HepG2 (cell line): ENCODE measurements around the gene RTP2. TPM values are rescaled to one million over a fixed set of nuclear protein-coding genes. Genes with fewer than 3 reads are reported as not detected.

Experiments used
- ARID2 ChIP-seq: sonication (generic); formaldehyde crosslinking; IDR thresholded peaks from 2 replicates; pipeline ENCODE4 v1.8.1; 2022; ENCODE audit warnings: mild to moderate bottlenecking, missing genetic modification reagents, borderline replicate concordance
- CHCHD3 ChIP-seq: sonication (generic); formaldehyde crosslinking; IDR thresholded peaks from 2 replicates; pipeline ENCODE4 v1.8.0; 2022; ENCODE audit warnings: mild to moderate bottlenecking, missing genetic modification reagents, moderate library complexity
- ELF3 ChIP-seq: IDR thresholded peaks from 2 replicates; pipeline ENCODE4 v1.6.1; 2016; ENCODE audit warnings: missing genetic modification reagents, missing compliant biosample characterization
- FOXK1 ChIP-seq: sonication (generic); formaldehyde crosslinking; IDR thresholded peaks from 2 replicates; pipeline ENCODE4 v1.4.0; 2020; ENCODE audit warnings: low read depth, missing genetic modification reagents, borderline replicate concordance
- GATAD2A ChIP-seq: IDR thresholded peaks from 2 replicates; pipeline ENCODE4 v1.6.1; 2016
- NR2C2 ChIP-seq: sonication (generic); formaldehyde crosslinking; IDR thresholded peaks from 2 replicates; pipeline ENCODE4 v1.4.0; 2020; ENCODE audit warnings: missing genetic modification reagents, mild to moderate bottlenecking, moderate library complexity, borderline replicate concordance
- NR2F1 ChIP-seq, 2 experiments: fragments of 450-650 bp in 1 of 2; formaldehyde crosslinking in 1 of 2; IDR thresholded peaks; 2 replicates each; pipeline versions ENCODE4 v1.5.0 to v1.6.1; 2016 to 2020; ENCODE audit warnings: mild to moderate bottlenecking in 1 of 2, missing compliant biosample characterization in 1 of 2, missing genetic modification reagents in 1 of 2, moderate library complexity in 1 of 2
- ONECUT2 ChIP-seq: sonication (generic); formaldehyde crosslinking; IDR thresholded peaks from 2 replicates; pipeline ENCODE4 v1.4.0; 2020; ENCODE audit warnings: missing genetic modification reagents
- PHF5A ChIP-seq: IDR thresholded peaks from one replicate; pipeline ENCODE4 v1.6.1; 2018; ENCODE audit warnings: low read depth, missing genetic modification reagents; ENCODE audit not compliant: unreplicated experiment
- RXRA ChIP-seq: sonication (generic); formaldehyde crosslinking; IDR thresholded peaks from 2 replicates; pipeline ENCODE4 v1.5.1; 2020; ENCODE audit warnings: missing genetic modification reagents
- SALL1 ChIP-seq: sonication (generic); formaldehyde crosslinking; IDR thresholded peaks from 2 replicates; pipeline ENCODE4 v1.8.0; 2022; ENCODE audit warnings: mild to moderate bottlenecking, missing genetic modification reagents
- SMAD1 ChIP-seq: sonication (generic); formaldehyde crosslinking; IDR thresholded peaks from 2 replicates; pipeline ENCODE4 v1.4.0; 2020; ENCODE audit warnings: missing genetic modification reagents, low read depth, mild to moderate bottlenecking, borderline replicate concordance
- ZBTB21 ChIP-seq: sonication (generic); formaldehyde crosslinking; IDR thresholded peaks from 2 replicates; pipeline ENCODE4 v1.4.0; 2020; ENCODE audit warnings: missing genetic modification reagents
- ZIK1 ChIP-seq: sonication (generic); formaldehyde crosslinking; IDR thresholded peaks from 2 replicates; pipeline ENCODE4 v1.5.0; 2020; ENCODE audit warnings: mild to moderate bottlenecking, low read depth, missing genetic modification reagents, borderline replicate concordance
- ZNF207 ChIP-seq: fragments of 450-650 bp; IDR thresholded peaks from 2 replicates; pipeline ENCODE4 v1.6.1; 2016; ENCODE audit warnings: antibody characterized with exemption, borderline replicate concordance
- ZNF350 ChIP-seq: sonication (generic); formaldehyde crosslinking; IDR thresholded peaks from 2 replicates; pipeline ENCODE4 v1.4.0; 2020; ENCODE audit warnings: mild to moderate bottlenecking, low read depth, missing genetic modification reagents, borderline replicate concordance
- polyA plus RNA-seq, 8 experiments: library from polyadenylated mRNA; depleted of rRNA in 3 of 8; stranded (reverse) in 7 of 8; unstranded in 1 of 8; fragments of >200 nt; fragmentation: Illumina TruSeq in 4 of 8; extraction: Trizol in 4 of 8; gene quantifications; 2 replicates each; pipeline versions ENCODE4 v1.2.1 to v1.2.3, GENCODE V29; 2011 to 2016; ENCODE audit warnings: low read depth in 4 of 8, missing spikeins in 1 of 8, mixed read lengths in 1 of 8; ENCODE audit not compliant: insufficient read depth in 1 of 8
- total RNA-seq, 5 experiments: library from RNA; depleted of rRNA; stranded (reverse); fragments of >200 nt; fragmentation: Illumina TruSeq; extraction: Trizol; gene quantifications; 2 replicates each; pipeline ENCODE4 v1.2.3, GENCODE V29; 2016; ENCODE audit warnings: low read depth in 1 of 5
- TF ChIP-seq, protein P1 (sequence below): sonication (generic); formaldehyde crosslinking; IDR thresholded peaks from 2 replicates; pipeline ENCODE4 v1.4.0; 2020; ENCODE audit warnings: missing genetic modification reagents
- TF ChIP-seq, protein P2 (sequence below): sonication (generic); formaldehyde crosslinking; IDR thresholded peaks from 2 replicates; pipeline ENCODE4 v1.5.0; 2020; ENCODE audit warnings: missing genetic modification reagents, mild to moderate bottlenecking, borderline replicate concordance
- TF ChIP-seq, protein P3 (sequence below): sonication (generic); formaldehyde crosslinking; IDR thresholded peaks from 2 replicates; pipeline ENCODE4 v1.5.1; 2020; ENCODE audit warnings: mild to moderate bottlenecking, missing genetic modification reagents, moderate library complexity
- TF ChIP-seq, protein P4 (sequence below): sonication (generic); formaldehyde crosslinking; IDR thresholded peaks from 2 replicates; pipeline ENCODE4; 2020; ENCODE audit warnings: missing genetic modification reagents, mild to moderate bottlenecking, borderline replicate concordance

Gene RTP2
- total and polyA plus RNA-seq, 2 of the 13 experiments (the other 11 are each of a cell fraction or from before 2014, with no cell fraction given): not detected

DNA sequence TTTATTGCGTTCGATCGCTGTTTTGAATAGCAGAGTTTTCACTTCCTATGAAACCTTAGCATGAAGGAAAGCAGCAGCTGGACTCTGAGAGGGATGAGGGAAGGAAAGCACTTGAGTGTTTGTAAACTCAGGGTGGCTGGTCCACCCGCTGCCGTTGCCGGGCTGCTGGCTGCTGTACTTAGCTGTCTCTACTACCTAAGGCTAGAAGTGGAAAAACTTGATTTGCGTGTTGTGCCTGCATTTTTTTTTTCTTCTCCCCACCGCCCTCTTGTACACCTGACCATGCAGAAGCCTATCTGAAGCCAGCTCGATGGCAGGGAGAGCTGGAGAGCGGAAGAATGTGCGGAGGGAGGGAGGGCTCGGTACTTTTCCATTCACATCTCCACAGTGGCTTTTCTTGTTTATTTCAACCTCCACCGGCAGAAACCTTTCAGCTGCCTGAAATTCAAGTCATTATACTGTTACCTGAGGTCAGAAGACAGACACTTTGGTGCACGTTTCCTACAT lies 47.7 kb upstream of the RTP2 start (continued):
- TF ChIP-seq, protein P1, sequence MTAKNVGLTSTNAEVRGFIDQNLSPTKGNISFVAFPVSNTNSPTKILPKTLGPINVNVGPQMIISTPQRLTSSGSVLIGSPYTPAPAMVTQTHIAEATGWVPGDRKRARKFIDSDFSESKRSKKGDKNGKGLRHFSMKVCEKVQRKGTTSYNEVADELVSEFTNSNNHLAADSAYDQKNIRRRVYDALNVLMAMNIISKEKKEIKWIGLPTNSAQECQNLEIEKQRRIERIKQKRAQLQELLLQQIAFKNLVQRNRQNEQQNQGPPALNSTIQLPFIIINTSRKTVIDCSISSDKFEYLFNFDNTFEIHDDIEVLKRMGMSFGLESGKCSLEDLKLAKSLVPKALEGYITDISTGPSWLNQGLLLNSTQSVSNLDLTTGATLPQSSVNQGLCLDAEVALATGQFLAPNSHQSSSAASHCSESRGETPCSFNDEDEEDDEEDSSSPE (CRISPR knock-in tag): peak; percentile 23; the same call in 1 of the 2 replicates
- TF ChIP-seq CHCHD3 (CRISPR knock-in tag): 0 out of 2 replicates have a peak, but pooled peaks have one; percentile 3
- 0 out of 2 replicates have a peak, but pooled peaks have one; percentile 22 for TF ChIP-seq FOXK1 (CRISPR knock-in tag)
- peak; percentile 24; the same call in 1 of the 2 replicates for TF ChIP-seq RXRA
- TF ChIP-seq NR2C2: no peak
- TF ChIP-seq SALL1 (CRISPR knock-in tag): peak; percentile 72
- TF ChIP-seq ZBTB21 (CRISPR knock-in tag): no peak
- 0 out of 2 replicates have a peak, but pooled peaks have one; percentile 33 for TF ChIP-seq SMAD1 (CRISPR knock-in tag)
- no peak for TF ChIP-seq ZIK1
- TF ChIP-seq, protein P2, sequence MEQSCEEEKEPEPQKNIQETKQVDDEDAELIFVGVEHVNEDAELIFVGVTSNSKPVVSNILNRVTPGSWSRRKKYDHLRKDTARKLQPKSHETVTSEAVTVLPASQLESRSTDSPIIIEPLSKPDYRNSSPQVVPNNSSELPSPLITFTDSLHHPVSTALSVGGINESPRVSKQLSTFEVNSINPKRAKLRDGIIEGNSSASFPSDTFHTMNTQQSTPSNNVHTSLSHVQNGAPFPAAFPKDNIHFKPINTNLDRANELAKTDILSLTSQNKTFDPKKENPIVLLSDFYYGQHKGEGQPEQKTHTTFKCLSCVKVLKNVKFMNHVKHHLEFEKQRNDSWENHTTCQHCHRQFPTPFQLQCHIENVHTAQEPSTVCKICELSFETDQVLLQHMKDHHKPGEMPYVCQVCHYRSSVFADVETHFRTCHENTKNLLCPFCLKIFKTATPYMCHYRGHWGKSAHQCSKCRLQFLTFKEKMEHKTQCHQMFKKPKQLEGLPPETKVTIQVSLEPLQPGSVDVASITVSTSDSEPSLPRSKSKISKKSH (CRISPR knock-in tag): no peak
- 0 out of 2 replicates have a peak, but pooled peaks have one; percentile 10 for TF ChIP-seq ARID2 (CRISPR knock-in tag)
- TF ChIP-seq NR2F1 (CRISPR knock-in tag; IDR thresholded peaks at IDR 0.05): no peak
- TF ChIP-seq ELF3 (CRISPR knock-in tag): peak; percentile 45; the same call in 1 of the 2 replicates
- TF ChIP-seq, protein P3, sequence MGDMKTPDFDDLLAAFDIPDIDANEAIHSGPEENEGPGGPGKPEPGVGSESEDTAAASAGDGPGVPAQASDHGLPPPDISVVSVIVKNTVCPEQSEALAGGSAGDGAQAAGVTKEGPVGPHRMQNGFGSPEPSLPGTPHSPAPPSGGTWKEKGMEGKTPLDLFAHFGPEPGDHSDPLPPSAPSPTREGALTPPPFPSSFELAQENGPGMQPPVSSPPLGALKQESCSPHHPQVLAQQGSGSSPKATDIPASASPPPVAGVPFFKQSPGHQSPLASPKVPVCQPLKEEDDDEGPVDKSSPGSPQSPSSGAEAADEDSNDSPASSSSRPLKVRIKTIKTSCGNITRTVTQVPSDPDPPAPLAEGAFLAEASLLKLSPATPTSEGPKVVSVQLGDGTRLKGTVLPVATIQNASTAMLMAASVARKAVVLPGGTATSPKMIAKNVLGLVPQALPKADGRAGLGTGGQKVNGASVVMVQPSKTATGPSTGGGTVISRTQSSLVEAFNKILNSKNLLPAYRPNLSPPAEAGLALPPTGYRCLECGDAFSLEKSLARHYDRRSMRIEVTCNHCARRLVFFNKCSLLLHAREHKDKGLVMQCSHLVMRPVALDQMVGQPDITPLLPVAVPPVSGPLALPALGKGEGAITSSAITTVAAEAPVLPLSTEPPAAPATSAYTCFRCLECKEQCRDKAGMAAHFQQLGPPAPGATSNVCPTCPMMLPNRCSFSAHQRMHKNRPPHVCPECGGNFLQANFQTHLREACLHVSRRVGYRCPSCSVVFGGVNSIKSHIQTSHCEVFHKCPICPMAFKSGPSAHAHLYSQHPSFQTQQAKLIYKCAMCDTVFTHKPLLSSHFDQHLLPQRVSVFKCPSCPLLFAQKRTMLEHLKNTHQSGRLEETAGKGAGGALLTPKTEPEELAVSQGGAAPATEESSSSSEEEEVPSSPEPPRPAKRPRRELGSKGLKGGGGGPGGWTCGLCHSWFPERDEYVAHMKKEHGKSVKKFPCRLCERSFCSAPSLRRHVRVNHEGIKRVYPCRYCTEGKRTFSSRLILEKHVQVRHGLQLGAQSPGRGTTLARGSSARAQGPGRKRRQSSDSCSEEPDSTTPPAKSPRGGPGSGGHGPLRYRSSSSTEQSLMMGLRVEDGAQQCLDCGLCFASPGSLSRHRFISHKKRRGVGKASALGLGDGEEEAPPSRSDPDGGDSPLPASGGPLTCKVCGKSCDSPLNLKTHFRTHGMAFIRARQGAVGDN: peak; percentile 28; the same call in 1 of the 2 replicates
- TF ChIP-seq GATAD2A (CRISPR knock-in tag): peak; percentile 62
- TF ChIP-seq ZNF207: no peak
- TF ChIP-seq PHF5A (CRISPR knock-in tag): no peak
- TF ChIP-seq, protein P4, sequence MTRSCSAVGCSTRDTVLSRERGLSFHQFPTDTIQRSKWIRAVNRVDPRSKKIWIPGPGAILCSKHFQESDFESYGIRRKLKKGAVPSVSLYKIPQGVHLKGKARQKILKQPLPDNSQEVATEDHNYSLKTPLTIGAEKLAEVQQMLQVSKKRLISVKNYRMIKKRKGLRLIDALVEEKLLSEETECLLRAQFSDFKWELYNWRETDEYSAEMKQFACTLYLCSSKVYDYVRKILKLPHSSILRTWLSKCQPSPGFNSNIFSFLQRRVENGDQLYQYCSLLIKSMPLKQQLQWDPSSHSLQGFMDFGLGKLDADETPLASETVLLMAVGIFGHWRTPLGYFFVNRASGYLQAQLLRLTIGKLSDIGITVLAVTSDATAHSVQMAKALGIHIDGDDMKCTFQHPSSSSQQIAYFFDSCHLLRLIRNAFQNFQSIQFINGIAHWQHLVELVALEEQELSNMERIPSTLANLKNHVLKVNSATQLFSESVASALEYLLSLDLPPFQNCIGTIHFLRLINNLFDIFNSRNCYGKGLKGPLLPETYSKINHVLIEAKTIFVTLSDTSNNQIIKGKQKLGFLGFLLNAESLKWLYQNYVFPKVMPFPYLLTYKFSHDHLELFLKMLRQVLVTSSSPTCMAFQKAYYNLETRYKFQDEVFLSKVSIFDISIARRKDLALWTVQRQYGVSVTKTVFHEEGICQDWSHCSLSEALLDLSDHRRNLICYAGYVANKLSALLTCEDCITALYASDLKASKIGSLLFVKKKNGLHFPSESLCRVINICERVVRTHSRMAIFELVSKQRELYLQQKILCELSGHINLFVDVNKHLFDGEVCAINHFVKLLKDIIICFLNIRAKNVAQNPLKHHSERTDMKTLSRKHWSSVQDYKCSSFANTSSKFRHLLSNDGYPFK (CRISPR knock-in tag): peak; percentile 26; the same call in 1 of the 2 replicates
- TF ChIP-seq ZNF350 (CRISPR knock-in tag): peak; percentile 82; the same call in 1 of the 2 replicates
- TF ChIP-seq ONECUT2: no peak
